ENCODE measurements around the gene MALRD1.

DNA sequence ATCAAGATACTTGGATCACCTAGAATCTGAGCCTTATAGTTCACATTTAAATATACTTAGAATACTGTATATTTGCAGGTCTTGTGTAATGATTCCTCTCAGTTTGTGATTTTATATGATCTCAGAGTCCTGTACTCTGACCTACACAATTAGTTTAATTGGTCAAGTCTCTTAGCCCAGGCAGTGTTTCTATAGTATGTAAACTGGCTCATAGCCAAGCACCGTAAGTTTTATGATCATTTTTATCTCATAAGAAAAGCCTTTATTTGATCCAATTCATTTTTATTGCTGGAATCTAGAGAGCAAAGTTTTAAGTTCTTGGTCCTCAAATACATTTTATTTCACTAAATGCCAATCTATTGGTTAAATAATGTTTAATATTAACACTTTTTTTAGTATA lies 242.2 kb downstream of the MALRD1 start:
- no peak for TF ChIP-seq CTCF (IDR thresholded peaks at IDR 0.05)
- no peak for TF ChIP-seq POLR2A (IDR thresholded peaks at IDR 0.05)

Measured in right lobe of liver (tissue), 4 donors.